ENCODE results near the gene CD5L.

Gene CD5L

DNA sequence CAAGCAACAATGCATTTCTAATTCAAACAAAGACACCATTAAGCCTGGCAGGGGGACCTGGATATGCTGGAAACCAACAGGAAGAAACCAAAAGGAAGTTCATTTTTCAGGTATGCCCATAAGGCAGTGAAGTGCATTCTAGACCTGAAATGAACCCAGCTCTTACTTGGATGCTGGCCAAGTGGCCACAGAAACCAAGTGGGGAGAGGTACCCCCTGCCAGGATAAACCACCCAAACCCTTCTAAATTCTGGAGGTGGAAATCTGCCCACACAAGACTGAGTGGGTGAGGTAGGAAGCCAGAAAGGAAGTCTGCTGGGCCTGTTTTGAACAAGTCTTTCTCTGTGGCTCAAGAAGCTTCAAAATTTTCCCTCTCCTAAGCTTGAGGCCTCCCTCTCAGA is 2.6 kb downstream of the CD5L start:
- TF ChIP-seq CTCF (IDR thresholded peaks at IDR 0.05; ENCODE audit: low read depth, low read length) (no peak), EZH2phosphoT487 (IDR thresholded peaks at IDR 0.05; ENCODE audit: low read depth) (no peak)
- Histone ChIP-seq H3K9me3 (ENCODE audit: insufficient read depth, low read length) (no peaks in the 10 kb centered on the region), H4K20me1 (ENCODE audit: insufficient read depth, low read length) (no peaks in the 10 kb centered on the region), H3K9ac (ENCODE audit: low read length) (no peak overlapping the region), H3K4me1 (ENCODE audit: low read length) (peaks cover 19% of the 10 kb centered on the region), H3K27me3 (ENCODE audit: low read depth, low read length) (peaks cover 8% of the 10 kb centered on the region; the same call in 1 of the 2 replicates), H3K27ac (ENCODE audit: low read length) (no peak overlapping the region), H3K4me2 (ENCODE audit: low read length) (no peak overlapping the region), H3K36me3 (replicated peaks; ENCODE audit: low read depth, low read length) (no peaks in the 10 kb centered on the region), H3K79me2 (ENCODE audit: low read length) (no peaks in the 10 kb centered on the region), H3K4me3 (ENCODE audit: low read length) (no peak overlapping the region), H2AFZ (ENCODE audit: low read depth, low read length) (no peak overlapping the region)

- H3K27me3 ChIP-seq (ENCODE audit: low read depth, low read length), result peaks cover 16% of the 10 kb centered on the region
Observed at GRCh38 chr1:157834430-157834829, 7.2 kb downstream of the CD5L start.

DNA sequence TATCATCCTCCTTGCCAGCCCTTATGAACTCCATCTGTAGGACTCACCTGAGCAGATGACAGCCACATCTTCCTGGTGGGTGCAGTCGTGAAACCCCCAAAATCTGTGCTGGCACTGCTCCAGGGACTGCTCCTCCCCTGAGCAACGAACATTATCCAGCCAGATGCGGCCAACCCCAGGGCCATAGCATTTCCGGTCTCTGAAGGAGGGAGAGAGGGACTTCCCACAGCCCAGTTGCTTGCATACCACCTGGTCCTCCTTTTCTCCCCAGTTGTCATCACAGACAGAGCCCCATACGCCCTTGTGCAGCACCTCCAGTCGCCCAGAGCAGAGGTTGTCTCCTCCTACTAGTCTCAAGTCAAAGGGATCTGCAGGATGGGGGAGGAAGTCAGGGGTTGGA is 8.5 kb downstream of the CD5L start:
- Histone ChIP-seq H3K4me2 (ENCODE audit: low read length) (peak overlapping the region; percentile 30), H3K27me3 (ENCODE audit: low read depth, low read length) (peaks cover 22% of the 10 kb centered on the region), H3K4me3 (ENCODE audit: low read length) (no peak overlapping the region; the same call in 1 of the 2 replicates), H3K27ac (ENCODE audit: low read length) (no peak overlapping the region), H3K4me1 (ENCODE audit: low read length) (peaks cover 43% of the 10 kb centered on the region), H3K9ac (ENCODE audit: low read length) (no peak overlapping the region), H4K20me1 (ENCODE audit: insufficient read depth, low read length) (no peaks in the 10 kb centered on the region), H3K9me3 (ENCODE audit: insufficient read depth, low read length) (no peaks in the 10 kb centered on the region), H3K79me2 (ENCODE audit: low read length) (no peaks in the 10 kb centered on the region), H3K36me3 (replicated peaks; ENCODE audit: low read depth, low read length) (no peaks in the 10 kb centered on the region), H2AFZ (ENCODE audit: low read depth, low read length) (no peak overlapping the region)
- TF ChIP-seq EZH2phosphoT487 (IDR thresholded peaks at IDR 0.05; ENCODE audit: low read depth) (no peak), CTCF (IDR thresholded peaks at IDR 0.05; ENCODE audit: low read depth, low read length) (no peak)

More at GRCh38 chr1:157834430-157834829, 7.2 kb downstream of the CD5L start:
- H3K27ac ChIP-seq (ENCODE audit: low read length), result no peak overlapping the region
- no peaks in the 10 kb centered on the region for H3K36me3 ChIP-seq (replicated peaks; ENCODE audit: low read depth, low read length)
- peaks cover 35% of the 10 kb centered on the region for H3K4me1 ChIP-seq (ENCODE audit: low read length)
- no peaks in the 10 kb centered on the region for H3K9me3 ChIP-seq (ENCODE audit: insufficient read depth, low read length)
- no peak overlapping the region for H3K4me2 ChIP-seq (ENCODE audit: low read length)
- TF ChIP-seq EZH2phosphoT487 (IDR thresholded peaks at IDR 0.05; ENCODE audit: low read depth) (no peak), CTCF (IDR thresholded peaks at IDR 0.05; ENCODE audit: low read depth, low read length) (no peak)
- no peaks in the 10 kb centered on the region for H3K79me2 ChIP-seq (ENCODE audit: low read length)
- no peak overlapping the region for H3K9ac ChIP-seq (ENCODE audit: low read length)
- H2AFZ ChIP-seq (ENCODE audit: low read depth, low read length), result no peak overlapping the region
- H3K4me3 ChIP-seq (ENCODE audit: low read length), result no peak overlapping the region
- no peaks in the 10 kb centered on the region for H4K20me1 ChIP-seq (ENCODE audit: insufficient read depth, low read length)

GRCh38 chr1:157831968-157832626 is 9.5 kb downstream of the CD5L start:
- Histone ChIP-seq H3K4me1 (ENCODE audit: low read length) (peaks cover 43% of the 10 kb centered on the region), H3K27ac (ENCODE audit: low read length) (no peak overlapping the region), H4K20me1 (ENCODE audit: insufficient read depth, low read length) (no peaks in the 10 kb centered on the region), H3K9me3 (ENCODE audit: insufficient read depth, low read length) (no peaks in the 10 kb centered on the region), H3K79me2 (ENCODE audit: low read length) (no peaks in the 10 kb centered on the region), H3K9ac (ENCODE audit: low read length) (no peak overlapping the region), H3K27me3 (ENCODE audit: low read depth, low read length) (peaks cover 29% of the 10 kb centered on the region), H2AFZ (ENCODE audit: low read depth, low read length) (no peak overlapping the region), H3K36me3 (replicated peaks; ENCODE audit: low read depth, low read length) (no peaks in the 10 kb centered on the region), H3K4me3 (ENCODE audit: low read length) (no peak overlapping the region), H3K4me2 (ENCODE audit: low read length) (peak overlapping the region; percentile 5; the same call in 1 of the 2 replicates)
- TF ChIP-seq CTCF (IDR thresholded peaks at IDR 0.05; ENCODE audit: low read depth, low read length) (no peak), EZH2phosphoT487 (IDR thresholded peaks at IDR 0.05; ENCODE audit: low read depth) (no peak)

All from OCI-LY3 (cell line).